Activated T-cell treated with anti-CD3 and anti-CD28 coated beads for 24 hours (primary cell): ENCODE measurements around the gene M6PR.
"Not testable (repeated sequence)": the region's sequence is repeated elsewhere in the genome, so short reads cannot be mapped to it uniquely, and the experiment has no call there.

Source experiments
- DNase-seq: peaks from one replicate; pipeline ENCODE4 v3.0.0-alpha.2; 2020; ENCODE audit warnings: low read depth

The M6PR gene

DNA sequence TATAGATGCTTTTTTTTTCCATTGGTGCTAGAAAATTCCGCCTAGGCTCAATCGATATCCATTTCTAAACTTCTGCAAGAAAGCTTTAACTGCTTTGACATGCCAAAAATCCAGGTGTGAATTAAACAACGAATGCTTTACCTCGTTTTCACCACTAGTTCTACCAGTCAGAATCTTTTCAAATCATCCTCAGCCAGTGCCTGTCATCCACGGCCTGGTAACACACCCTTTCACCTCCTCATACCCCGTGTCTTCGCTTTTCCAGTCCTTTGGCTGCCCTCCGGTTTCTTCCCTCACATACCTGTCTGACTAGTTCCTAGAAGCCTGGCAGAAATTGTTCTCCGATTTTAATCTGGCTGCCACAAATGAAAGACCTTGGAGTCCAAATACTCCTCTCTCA, 36.5 kb downstream of the M6PR start:
- no peak for DNase-seq

DNA sequence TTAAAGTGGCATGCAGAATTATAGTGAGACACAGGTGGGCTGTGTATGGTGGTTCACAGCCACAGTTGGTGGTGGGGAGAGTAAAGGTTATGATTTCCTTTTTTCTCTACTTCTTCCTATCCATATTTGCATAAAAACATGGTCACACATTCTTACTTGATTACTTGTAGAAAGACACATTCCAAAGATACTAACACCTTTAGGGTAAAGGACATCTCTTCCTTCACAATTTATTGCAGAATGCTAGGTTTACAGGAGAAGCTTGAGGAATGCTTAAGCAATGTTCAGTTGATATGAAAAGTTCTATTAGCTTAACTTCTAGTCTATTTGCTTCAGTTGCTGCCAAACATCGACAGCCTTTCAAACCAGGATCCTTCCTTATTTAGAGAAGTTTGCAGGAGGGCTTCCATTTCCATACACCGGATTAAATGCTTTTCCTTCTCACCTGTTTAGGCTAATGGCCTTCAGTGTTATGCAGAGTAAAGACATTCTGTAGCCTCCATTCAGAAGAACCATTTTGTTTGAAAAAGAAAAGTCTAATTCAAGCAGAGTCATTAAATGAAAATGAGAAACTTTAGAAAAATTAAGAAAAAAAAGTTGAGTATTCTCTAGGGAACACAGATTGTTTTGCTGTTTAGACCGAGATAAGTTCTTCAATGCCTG, 37.7 kb downstream of the M6PR start:
- no peak for DNase-seq

DNA sequence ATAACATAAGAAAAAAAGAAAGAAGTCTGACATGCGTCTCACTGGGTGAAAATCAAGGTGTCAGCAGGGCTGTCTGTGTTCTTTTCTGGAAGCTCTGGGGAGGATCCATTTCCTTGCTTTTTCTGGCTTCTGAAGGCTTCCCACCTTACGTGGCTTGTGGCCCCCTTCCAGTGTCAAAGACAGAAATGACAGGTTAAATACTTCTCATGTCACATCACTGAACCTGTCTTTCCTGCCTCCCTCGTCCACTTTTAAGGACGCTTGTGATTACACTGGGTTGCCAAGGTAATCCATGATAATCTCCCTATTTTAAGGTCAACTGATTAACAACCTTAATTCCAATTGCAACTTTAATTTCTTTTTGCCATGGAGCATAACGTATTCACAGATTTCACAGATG, 39.7 kb downstream of the M6PR start:
- DNase-seq: no peak

DNA sequence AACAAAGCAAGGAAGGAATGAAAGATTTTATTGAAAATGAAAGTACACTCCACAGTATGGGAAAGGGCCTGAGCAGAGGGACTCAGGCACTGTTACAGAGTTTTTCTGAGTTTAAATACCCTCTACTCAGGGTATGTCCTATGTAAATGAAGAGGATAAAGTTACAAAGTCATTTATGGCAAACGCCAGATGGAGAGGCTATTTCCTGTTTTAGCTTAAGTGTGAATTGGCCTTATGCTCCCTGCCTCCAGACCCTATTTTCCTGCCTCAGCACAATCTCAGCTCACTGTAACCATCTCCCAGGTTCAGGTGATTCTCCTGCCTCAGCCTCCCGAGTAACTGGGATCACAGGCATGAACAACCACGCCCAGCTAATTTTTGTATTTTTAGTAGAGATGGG, 41.9 kb downstream of the M6PR start:
- DNase-seq: no peak

DNA sequence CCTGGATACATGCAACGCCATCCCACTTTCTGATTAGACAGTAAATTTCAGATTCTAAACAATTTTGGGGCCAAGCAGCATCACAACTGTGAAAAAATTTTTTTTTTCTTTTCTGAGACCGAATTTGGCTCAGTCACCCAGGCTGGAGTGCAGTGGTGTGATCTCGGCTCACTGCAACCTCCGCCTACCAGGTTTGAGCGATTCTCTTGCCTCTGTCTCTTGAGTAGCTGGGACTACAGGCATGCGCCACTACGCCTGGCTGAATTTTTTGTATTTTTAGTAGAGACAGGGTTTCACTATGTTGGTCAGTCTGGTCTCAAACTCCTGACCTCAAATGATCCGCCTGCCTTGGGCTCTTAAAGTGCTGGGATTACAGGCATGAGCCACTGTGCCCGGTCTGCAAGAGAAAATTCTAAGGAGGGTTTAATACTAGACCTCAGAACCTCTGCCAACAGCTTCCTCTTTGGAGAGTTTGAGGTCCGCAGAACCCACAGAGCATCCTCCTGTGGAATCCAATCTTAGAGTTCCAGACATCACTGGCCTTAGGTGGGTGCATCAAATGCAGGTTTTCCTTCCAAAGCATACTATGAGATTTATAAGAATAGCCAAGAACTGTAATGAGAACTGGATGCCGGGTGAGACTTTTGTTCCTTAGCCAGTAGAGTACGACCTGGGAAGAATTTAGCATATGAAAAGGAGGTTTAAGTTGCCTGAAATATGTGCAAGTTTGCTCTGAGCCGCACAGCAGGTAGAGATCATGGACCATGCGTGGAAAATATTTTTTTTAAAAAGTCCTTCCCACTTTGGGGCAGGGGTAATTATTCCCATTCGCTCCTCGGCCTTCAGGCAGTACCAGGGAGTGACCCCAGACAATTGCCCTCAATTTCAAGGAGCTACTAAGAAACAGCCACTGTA, 42.9 kb downstream of the M6PR start:
- no peak for DNase-seq

DNA sequence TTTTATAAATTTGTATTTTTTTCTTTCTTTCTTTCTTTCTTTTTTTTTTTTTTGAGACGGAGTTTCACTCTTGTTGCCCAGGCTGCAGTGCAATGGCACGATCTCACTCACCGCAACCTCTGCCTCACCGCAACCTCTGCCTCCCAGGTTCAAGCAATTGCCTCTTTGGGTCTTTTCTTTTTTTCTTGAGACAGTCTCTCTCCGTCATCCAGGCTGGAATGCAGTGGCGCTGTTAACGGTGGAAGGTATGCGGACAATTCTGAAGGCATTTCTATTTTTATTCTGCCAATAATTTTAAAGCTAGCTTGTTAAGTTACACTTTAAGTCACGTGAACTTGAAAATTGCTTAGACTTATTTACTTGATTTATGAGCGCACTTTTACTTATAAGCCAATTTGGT, 43.9 kb downstream of the M6PR start:
- DNase-seq: no peak

DNA sequence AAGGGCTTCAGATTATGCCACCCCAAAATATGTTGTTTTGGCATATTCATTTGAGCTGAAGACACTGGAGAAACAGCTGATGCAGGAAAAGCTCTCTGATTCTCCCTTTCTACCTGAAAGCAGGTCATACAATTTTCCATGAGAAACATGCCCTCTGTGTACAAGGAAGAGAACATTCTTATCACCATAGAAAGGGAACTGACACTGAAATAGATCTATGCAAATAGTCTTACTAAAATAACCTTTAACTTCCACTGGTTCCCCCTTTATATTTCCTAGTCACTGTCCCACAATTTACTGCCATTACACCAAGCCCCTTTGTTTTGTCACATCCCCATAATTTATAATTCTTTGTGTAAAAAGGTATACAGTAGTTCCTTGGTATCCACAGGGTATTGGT, 44.8 kb downstream of the M6PR start:
- no peak for DNase-seq

DNA sequence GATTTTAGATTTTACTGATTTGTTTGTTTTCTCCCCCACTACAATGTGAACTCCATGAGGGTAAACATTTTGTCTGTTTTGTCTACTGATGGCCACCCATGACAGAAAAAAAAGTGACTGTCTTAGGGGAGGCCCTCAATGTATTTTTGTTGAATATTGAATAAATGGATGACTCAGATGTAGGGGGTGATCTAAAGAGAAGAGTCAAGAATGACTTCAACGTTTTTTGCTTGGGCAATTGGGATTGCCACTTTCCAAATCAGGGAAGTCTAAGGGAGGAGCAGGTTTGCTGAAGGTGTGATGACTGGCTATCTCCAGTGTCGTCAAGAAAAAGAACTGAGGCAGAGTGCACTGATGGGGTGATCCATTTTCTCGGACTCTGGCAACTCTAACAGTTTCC, 45.8 kb downstream of the M6PR start:
- DNase-seq: no peak

DNA sequence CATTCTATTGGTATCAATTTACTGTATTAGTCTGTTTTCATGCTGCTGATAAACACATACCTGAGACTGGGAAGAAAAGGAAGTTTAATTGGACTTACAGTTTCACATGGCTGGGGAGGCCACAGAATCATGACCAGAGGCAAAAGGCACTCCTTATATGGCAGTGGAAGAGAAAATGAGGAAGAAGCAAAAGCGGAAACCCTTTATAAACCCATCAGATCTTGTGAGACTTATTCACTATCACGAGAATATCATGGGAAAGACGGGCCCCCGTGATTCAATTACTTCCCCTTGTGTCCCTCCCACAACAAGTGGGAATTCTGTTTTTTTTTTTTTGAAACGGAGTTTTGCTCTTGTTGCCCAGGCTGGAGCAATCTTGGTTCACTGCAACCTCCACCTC, 46.7 kb downstream of the M6PR start:
- DNase-seq: not testable (repeated sequence)

DNA sequence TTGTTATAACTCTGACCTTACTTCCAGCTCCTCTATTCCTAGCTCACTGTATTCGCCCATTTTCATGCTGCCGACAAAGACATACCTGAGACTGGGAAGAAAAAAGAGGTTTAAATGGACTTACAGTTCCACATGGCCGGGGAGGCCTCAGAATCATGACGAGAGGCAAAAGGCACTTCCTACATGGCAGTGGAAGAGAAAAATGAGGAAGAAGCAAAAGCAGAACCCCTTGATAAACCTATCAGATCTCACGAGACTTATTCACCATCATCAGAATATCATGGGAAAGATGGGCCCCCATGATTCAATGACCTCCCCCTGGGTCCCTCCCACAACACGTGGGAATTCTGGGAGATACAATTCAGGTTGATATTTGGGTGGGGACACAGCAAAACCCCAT, 49.6 kb downstream of the M6PR start:
- DNase-seq: no peak

DNA sequence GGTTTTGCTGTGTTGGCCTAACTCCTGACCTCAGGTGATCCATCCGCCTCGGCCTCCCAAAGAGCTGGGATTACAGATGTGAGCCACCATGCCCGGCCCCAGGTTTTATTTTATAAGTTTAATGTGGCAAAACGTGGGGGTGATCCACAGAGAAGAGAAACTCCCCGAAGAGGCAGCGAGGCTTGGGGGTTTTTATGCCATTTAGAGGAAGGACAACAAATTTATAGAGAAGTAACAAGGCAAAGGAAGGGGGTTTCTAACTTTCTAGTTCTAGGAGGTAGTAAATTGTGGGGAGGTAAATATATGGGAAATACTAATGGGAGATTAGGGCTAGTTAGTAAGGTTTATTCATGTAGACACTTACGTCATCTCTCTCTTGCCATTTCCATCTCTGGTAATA, 52.4 kb downstream of the M6PR start:
- DNase-seq: no peak

DNA sequence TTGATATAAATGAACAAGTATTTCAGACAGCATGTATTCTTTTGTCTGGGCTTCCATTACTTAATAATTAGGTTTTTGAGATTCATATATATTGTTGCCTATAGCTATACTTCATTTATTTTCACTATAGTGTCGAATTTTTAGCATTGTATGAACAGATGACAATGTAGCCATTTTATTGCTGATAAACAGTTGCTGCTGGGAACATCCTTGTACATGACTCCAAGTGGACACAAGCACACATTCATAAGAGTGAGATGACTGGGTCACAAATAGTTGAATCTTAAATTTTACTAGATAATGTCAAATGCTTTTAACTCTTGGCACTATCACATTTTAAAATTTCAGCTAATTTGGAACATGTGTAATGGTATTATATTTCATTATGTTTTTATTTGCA, 54.5 kb downstream of the M6PR start:
- DNase-seq: no peak

DNA sequence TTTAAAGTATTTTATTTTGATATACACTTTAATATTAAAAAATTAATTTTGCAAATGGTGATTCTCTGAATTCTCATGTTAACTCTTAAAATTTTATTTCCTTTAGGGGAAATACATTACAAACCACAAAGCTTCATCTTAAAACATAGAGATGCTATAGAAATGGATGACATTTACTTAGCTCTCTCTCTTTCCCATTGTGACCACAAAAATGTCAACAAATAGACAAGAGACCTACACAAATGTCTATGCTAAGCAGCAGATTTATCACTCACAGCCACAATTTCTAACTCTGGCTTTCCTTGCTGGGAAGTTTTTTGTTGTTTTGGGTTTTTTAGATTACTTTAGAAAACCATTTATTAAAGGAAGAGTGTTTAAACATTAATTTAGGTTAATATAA, 55.1 kb downstream of the M6PR start:
- no peak for DNase-seq

DNA sequence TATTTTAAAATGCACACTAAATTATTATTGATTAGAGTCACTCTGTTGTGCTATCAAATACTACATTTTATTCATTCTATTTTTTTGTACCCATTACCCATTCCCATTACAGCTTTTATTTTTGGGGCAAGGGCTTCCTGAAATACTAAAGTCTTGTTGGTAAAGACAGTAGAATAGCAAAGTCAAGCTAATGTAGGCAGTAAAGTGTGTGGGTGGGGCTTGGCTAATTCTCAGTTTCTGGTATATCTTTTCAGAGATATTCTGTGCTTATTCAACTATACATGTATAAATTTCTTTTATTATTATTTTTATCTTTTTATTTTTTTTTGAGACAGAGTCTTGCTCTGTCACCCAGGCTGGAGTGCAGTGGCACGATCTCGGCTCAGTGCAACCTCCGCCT, 57.5 kb downstream of the M6PR start:
- no peak for DNase-seq
